Epithelial cell of proximal tubule (primary cell): ENCODE measurements around the gene RNU1-3. TPM values are rescaled to one million over a fixed set of nuclear protein-coding genes. Genes with fewer than 3 reads are reported as not detected.
"Not testable (repeated sequence)": the region's sequence is repeated elsewhere in the genome, so short reads cannot be mapped to it uniquely, and the experiment has no call there.

Experiments used
- DNase-seq: peaks from one replicate; pipeline ENCODE4 v3.0.0-alpha.2; 2011; ENCODE audit warnings: low read depth
- H3K4me3 ChIP-seq: 2 replicates; pipeline ENCODE4 v1.5.1; 2011; ENCODE audit warnings: low read depth, mild to moderate bottlenecking, low read length
- CTCF ChIP-seq: conservative IDR thresholded peaks from 2 replicates; pipeline ENCODE4 v1.5.1; 2012; ENCODE audit warnings: low read depth, mild to moderate bottlenecking, low read length
- total RNA-seq: library from RNA; depleted of rRNA; stranded (reverse); fragments of >200 nt; gene quantifications from 2 replicates; pipeline ENCODE4 v1.2.3, GENCODE V29; 2015

The RNU1-3 gene
- total RNA-seq, 1 donor from 2014 or later: under 0.01 TPM

- DNase-seq, H3K4me3 ChIP-seq: not testable (repeated sequence)
These were observed 33.0 kb downstream of the RNU1-3 start for GRCh38 chr1:16633540-16634282.

GRCh38 chr1:16632044-16632850 lies 34.5 kb downstream of the RNU1-3 start:
- DNase-seq, H3K4me3 ChIP-seq: not testable (repeated sequence)

- no peak for TF ChIP-seq CTCF
- no peak overlapping the region for H3K4me3 ChIP-seq
- no peak for DNase-seq
These were observed 35.3 kb downstream of the RNU1-3 start for GRCh38 chr1:16631248-16632043.

GRCh38 chr1:16630661-16631247 lies 36.0 kb downstream of the RNU1-3 start:
- DNase-seq: no peak
- TF ChIP-seq CTCF: no peak

GRCh38 chr1:16629916-16630530 lies 36.7 kb downstream of the RNU1-3 start:
- H3K4me3 ChIP-seq, DNase-seq: not testable (repeated sequence)

More at GRCh38 chr1:16630661-16631247, 36.0 kb downstream of the RNU1-3 start:
- H3K4me3 ChIP-seq: no peak overlapping the region

GRCh38 chr1:16628361-16629111 lies 38.2 kb downstream of the RNU1-3 start:
- no peak for TF ChIP-seq CTCF
- no peak overlapping the region for H3K4me3 ChIP-seq
- no peak for DNase-seq

GRCh38 chr1:16626409-16626983 lies 40.3 kb downstream of the RNU1-3 start:
- DNase-seq: not testable (repeated sequence)

More at GRCh38 chr1:16626409-16626983, 40.3 kb downstream of the RNU1-3 start:
- not testable (repeated sequence) for H3K4me3 ChIP-seq
